Measurements from ENCODE around the gene ECHDC3.

The ECHDC3 gene

DNA sequence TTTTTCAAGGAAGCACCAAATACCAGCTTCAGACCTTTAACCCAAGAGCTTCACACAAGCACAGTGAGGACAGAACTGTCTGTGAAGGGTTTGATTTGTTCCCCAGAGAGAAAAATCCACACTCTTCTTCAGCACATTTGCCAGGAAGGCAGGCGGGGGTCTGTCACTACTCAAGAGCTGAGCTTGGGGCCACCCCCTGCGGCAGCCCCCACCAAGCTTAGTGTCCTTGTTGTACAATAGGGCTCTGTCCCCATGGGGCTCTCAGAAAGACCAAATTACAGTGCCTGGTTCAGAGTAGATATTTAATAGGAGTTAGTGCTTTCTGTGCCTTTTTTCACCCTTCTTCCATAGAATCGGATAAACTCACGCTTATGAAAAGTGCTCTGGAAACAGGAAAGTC is 12.4 kb downstream of the ECHDC3 start:
- no peak for DNase-seq

DNA sequence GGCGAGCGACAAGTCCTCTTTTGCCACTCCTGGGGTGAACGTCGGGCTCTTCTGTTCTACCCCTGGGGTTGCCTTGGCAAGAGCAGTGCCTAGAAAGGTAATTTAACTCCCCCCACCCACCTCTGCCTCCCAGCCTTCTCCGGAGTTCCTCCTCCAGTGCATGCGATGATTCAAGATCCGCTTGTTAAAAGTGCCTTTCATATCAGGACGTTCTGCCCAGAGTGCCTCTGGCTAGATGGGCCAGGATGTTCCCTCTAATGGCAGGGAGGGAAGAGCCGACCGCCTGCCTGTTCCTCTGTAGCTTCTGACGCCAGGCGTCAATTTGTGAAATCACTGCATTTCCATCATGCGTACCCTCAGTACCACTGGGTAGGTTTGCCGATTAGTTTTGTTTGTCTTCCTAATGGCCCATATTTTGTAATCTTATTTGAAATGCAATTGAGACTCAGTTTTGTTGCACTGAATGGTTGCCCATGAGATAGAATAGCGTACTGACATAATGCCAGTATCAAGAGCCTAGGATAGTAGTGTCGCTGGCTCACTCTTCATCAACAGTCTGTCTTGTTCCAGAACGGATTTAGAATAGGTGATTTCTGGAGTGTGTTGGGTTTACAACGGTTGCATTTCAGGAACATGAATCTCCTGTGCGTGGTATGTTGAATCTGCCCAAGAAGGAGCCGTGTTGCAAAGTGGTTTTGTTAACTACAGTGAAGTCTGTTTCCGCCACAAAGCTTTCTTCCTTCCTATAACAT is 13.5 kb downstream of the ECHDC3 start:
- DNase-seq: no peak

DNA sequence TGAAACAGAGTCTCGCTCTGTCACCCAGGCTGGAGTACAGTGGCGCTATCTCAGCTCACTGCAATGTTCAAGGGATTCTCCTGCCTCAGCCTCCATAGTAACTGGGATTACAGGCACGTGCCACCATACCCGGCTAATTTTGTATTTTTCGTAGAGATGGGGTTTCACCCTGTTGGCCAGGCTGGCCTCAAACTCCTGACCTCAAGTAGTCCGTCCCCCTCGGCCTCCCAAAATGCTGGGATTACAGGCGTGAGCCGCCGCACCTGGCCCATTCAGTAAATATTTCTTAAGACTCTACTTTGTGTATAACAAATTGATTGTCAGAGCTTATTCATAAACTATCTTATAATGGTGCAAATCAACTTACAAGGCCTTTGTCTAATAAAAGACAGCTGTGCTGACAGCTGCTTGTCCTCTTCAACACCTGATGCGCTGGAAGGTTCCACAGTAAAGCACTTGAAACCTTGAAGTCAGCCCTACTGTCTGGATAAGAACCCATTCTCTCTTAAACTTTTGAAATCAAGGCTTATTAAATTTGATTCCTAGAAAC is 14.7 kb downstream of the ECHDC3 start:
- no peak for DNase-seq

- DNase-seq: no peak
Measured at GRCh38 chr10:11757454-11757820, 15.3 kb downstream of the ECHDC3 start.

GRCh38 chr10:11757821-11758463 is 15.8 kb downstream of the ECHDC3 start:
- DNase-seq: peak; percentile 94

DNA sequence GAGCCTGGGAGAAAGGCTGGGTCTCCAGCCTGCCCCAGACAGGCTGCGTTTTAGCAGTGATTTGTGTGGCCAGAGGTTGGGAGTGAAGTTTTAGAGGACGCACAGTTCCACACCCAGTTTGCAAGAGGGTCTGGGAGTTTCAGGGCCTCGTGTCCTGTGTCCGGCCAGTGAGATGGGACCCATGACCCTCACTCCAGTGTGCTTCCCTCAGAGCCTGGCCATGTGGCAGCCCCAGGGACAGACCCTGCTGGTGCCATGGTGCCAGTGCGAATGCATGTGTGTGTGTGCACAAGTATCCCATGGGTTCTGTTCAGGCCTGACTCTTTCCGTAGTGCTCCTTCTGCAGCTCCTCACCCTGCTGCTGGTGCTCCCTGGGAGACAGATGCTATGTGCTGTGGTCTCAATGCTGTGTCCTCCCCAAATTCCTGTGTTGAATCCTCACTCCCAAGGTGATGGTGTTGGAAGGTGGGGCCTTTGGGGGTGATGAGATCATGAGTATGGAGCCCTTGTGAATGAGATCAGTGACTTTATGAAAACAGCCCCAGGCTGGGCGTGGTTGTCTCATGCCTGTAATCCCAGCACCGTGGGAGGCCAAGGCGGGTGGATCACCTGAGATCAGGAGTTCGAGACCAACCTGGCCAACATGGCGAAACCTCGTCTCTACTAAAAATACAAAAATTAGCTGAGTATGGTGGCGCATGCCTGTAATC is 16.5 kb downstream of the ECHDC3 start:
- DNase-seq: no peak

- DNase-seq: no peak
Measured at GRCh38 chr10:11759347-11759746, 17.2 kb downstream of the ECHDC3 start.

- no peak for DNase-seq
Measured at GRCh38 chr10:11760151-11760550, 18.0 kb downstream of the ECHDC3 start.

DNA sequence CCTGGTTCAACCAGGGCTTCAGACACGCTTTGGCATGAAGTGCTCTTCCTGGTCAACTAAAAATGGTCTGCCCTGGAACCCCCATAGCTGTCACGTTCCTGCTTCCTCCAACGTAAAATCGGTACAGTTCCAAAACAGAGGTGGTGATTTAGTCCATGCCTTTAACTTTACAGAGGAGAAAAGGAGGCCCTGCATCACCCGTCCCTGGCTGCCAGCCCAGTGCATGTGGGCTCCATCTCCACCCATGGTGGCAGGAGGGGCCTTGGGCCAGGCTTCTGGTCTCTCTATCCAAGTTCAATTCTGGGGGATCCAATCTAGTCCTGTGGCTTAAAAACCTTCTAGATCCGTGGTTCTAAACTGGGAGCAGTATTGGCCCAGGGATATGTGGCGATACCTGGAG is 18.7 kb downstream of the ECHDC3 start:
- no peak for DNase-seq

GRCh38 chr10:11761431-11761830 is 19.2 kb downstream of the ECHDC3 start:
- DNase-seq: no peak

GRCh38 chr10:11762706-11763500 is 20.7 kb downstream of the ECHDC3 start:
- no peak for DNase-seq

GRCh38 chr10:11763501-11763861 is 21.3 kb downstream of the ECHDC3 start:
- no peak for DNase-seq

- DNase-seq: no peak
Measured at GRCh38 chr10:11765141-11765540, 23.0 kb downstream of the ECHDC3 start.

DNA sequence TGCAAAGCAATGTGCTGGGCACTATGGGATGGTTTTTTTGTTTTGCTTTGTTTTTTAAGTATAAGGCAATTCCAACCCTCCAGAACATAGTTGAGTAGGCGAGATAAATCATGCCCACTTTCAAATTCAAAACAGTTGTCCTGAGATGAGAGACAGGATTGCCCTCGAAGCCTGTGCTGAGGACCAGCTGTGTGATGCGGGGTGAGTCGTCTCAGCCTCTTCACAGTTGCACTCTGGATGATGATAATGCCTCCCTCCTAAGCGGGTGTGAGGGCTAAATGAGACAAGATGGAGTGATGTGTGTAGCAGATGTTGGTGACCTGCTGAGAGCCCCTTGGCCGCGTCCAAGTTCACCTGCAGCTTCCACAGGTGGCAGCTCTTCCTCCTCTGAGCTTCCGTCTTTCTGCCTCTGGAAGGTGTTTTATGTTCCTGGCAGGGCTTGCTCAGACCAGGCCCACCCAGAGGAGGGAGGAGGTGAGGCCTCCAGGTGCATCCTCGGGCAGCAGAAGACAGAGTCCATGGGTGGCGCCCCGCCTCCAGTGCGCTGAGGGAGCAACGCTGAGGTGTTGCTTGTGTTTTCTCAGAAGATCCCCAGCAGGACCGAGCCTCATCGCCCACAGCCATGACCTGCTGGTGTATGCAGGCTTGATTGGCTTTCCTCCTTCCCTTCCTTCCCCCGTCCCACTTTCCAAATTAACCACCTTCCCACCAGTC is 30.6 kb downstream of the ECHDC3 start:
- no peak for DNase-seq

DNA sequence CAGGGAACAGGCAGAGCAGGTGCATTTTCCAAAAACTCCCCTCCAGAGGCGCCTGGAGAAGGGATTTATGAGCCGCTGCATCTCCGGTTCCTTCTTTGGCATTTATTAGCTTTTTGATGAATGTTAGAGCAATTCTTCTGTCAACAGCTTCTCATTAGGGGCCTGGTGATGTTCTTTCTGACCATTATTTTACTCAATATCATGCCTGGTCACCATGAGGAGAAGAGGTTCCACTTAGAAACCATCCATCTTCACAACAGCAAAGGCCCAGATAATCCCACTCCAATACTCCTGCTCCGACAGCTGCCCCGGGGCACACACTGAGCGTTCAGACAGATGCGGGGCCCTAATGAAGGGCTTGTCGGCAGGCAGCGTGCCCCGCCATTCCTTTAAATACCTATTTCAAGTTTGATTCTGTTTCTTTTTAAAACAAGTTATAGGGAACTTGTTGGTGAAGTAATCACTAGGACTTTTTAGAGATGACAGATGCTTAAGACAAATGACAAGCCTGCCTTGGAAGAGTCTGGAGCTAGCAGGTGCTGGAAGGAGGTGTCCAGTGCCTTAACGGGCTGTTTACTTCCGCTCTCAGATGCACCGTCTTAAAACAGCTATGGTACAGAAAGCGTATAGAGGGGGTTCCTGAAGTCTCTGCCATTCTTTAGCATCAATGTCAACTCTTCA is 31.7 kb downstream of the ECHDC3 start:
- no peak for DNase-seq

DNA sequence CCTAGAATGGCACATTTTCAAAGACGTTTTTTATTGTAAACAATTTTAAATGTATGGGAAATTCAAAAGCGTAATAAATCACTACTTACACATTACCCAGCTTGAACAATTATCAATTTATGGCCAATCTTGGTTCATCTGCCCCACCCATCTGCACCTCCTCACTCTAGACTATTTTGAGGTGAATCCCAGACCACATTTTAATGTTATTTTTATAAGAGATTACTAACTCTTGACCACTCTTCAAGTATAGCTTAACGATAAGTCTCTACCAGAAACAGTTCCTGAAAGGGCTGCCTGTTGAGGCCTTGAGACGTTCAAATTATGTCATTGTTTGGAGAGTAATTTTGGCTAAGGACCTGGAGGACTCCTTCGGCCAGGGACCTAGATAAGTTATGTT is 33.2 kb downstream of the ECHDC3 start:
- DNase-seq: no peak

DNA sequence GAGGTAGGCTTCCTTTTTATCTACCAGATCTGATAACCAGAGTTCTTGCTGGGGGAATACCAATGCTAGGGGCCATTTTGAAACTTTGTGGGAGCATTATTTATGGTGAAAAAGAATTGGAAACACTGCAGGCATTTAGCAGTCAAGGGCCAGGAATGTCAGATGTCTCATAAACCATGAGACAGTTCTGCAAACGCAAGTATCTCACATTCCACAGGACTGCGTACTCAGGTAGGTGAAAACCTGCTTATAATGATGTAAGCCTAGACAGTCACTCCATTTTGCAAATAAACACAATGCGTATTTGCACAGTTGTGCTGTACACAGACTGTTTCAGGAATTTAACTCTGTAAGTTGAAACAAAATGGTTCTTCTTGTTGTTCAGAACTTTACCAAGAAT is 33.9 kb downstream of the ECHDC3 start:
- no peak for DNase-seq

DNA sequence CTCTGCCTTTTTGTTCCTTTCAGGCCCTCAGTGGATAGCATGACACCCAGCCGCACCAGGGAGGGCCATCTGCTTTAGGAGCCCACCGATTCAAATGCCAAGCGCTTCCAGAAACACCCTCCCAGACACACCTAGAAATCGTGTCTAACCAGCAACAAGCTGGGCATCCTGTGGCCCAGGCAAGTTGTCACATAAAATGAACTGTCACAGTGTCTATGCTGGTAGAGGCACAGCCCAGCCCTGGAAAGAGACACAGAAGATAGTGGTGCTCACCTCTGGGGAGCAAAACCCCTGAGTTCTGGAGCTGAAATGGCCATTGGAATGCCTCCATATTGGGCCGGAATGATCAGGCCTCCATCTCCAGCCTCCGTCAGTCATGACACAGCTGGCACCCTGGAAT is 38.9 kb downstream of the ECHDC3 start:
- DNase-seq: no peak

- no peak for DNase-seq
Measured at GRCh38 chr10:11782793-11783557, 40.8 kb downstream of the ECHDC3 start.

GRCh38 chr10:11783558-11783865 is 41.3 kb downstream of the ECHDC3 start:
- DNase-seq: peak; percentile 75

- DNase-seq: no peak
Measured at GRCh38 chr10:11787374-11787773, 45.2 kb downstream of the ECHDC3 start.

Data from islet precursor cell (in vitro differentiated cells).